ENCODE data around the gene AIP. TPM values are rescaled to one million over a fixed set of nuclear protein-coding genes. Genes with fewer than 3 reads are reported as not detected.

The AIP gene
- total and polyA plus RNA-seq, 9 of the 15 experiments (the other 6 are each of a cell fraction or from before 2014, with no cell fraction given), result 5.2 to 92.5 (median 52.7) TPM

GRCh38 chr11:67463680-67464410 lies 19.0 kb upstream of the AIP start (continued):
- no peak for TF ChIP-seq ESRRB (CRISPR knock-in tag; IDR thresholded peaks at IDR 0.05; ENCODE audit: borderline replicate concordance)
- TF ChIP-seq ZNF384 (IDR thresholded peaks at IDR 0.05; ENCODE audit: low read depth, low read length), result no peak
- TF ChIP-seq, protein P1, sequence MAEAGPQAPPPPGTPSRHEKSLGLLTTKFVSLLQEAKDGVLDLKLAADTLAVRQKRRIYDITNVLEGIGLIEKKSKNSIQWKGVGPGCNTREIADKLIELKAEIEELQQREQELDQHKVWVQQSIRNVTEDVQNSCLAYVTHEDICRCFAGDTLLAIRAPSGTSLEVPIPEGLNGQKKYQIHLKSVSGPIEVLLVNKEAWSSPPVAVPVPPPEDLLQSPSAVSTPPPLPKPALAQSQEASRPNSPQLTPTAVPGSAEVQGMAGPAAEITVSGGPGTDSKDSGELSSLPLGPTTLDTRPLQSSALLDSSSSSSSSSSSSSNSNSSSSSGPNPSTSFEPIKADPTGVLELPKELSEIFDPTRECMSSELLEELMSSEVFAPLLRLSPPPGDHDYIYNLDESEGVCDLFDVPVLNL (CRISPR knock-in tag; IDR thresholded peaks at IDR 0.05; ENCODE audit: low read depth), result no peak
- no peak for TF ChIP-seq ZNF696 (CRISPR knock-in tag; conservative IDR thresholded peaks at IDR 0.05)
- no peak for TF ChIP-seq ZFPM2 (CRISPR knock-in tag; IDR thresholded peaks at IDR 0.05)
- TF ChIP-seq, protein P2, sequence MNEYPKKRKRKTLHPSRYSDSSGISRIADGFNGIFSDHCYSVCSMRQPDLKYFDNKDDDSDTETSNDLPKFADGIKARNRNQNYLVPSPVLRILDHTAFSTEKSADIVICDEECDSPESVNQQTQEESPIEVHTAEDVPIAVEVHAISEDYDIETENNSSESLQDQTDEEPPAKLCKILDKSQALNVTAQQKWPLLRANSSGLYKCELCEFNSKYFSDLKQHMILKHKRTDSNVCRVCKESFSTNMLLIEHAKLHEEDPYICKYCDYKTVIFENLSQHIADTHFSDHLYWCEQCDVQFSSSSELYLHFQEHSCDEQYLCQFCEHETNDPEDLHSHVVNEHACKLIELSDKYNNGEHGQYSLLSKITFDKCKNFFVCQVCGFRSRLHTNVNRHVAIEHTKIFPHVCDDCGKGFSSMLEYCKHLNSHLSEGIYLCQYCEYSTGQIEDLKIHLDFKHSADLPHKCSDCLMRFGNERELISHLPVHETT (CRISPR knock-in tag; conservative IDR thresholded peaks at IDR 0.05 in 1 of 2, IDR thresholded peaks at IDR 0.05 in 1 of 2), result peak in 1 of 2 experiments; percentile 10; a peak in 1 of 4 replicates
- TF ChIP-seq ZEB2 (IDR thresholded peaks at IDR 0.05), result no peak
- TF ChIP-seq ZNF830 (CRISPR knock-in tag; IDR thresholded peaks at IDR 0.05), result 0 out of 2 replicates have a peak, but pooled peaks have one; percentile 22
- TF ChIP-seq, protein P3, sequence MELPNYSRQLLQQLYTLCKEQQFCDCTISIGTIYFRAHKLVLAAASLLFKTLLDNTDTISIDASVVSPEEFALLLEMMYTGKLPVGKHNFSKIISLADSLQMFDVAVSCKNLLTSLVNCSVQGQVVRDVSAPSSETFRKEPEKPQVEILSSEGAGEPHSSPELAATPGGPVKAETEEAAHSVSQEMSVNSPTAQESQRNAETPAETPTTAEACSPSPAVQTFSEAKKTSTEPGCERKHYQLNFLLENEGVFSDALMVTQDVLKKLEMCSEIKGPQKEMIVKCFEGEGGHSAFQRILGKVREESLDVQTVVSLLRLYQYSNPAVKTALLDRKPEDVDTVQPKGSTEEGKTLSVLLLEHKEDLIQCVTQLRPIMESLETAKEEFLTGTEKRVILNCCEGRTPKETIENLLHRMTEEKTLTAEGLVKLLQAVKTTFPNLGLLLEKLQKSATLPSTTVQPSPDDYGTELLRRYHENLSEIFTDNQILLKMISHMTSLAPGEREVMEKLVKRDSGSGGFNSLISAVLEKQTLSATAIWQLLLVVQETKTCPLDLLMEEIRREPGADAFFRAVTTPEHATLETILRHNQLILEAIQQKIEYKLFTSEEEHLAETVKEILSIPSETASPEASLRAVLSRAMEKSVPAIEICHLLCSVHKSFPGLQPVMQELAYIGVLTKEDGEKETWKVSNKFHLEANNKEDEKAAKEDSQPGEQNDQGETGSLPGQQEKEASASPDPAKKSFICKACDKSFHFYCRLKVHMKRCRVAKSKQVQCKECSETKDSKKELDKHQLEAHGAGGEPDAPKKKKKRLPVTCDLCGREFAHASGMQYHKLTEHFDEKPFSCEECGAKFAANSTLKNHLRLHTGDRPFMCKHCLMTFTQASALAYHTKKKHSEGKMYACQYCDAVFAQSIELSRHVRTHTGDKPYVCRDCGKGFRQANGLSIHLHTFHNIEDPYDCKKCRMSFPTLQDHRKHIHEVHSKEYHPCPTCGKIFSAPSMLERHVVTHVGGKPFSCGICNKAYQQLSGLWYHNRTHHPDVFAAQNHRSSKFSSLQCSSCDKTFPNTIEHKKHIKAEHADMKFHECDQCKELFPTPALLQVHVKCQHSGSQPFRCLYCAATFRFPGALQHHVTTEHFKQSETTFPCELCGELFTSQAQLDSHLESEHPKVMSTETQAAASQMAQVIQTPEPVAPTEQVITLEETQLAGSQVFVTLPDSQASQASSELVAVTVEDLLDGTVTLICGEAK (IDR thresholded peaks at IDR 0.05), result peak; percentile 30; the same call in 1 of the 2 replicates
- TF ChIP-seq, protein P3 (CRISPR knock-in tag; IDR thresholded peaks at IDR 0.05), result no peak
- TF ChIP-seq ZC3H4 (CRISPR knock-in tag; IDR thresholded peaks at IDR 0.05; ENCODE audit: borderline replicate concordance), result no peak
- no peak for TF ChIP-seq SP2 (IDR thresholded peaks at IDR 0.05; ENCODE audit: extremely low read depth, low read depth, low read length, poor library complexity, severe bottlenecking)
- no peak for TF ChIP-seq MCM5 (IDR thresholded peaks at IDR 0.05; ENCODE audit: low read depth)
- no peak for TF ChIP-seq ZNF121 (CRISPR knock-in tag; conservative IDR thresholded peaks at IDR 0.05)
- TF ChIP-seq ZNF717 (CRISPR knock-in tag; IDR thresholded peaks at IDR 0.05), result peak; percentile 81; the same call in 1 of the 2 replicates
- TF ChIP-seq ZNF436 (CRISPR knock-in tag; IDR thresholded peaks at IDR 0.05), result no peak
- TF ChIP-seq MCM7 (IDR thresholded peaks at IDR 0.05), result no peak

All from K562 (cell line).